Measurements from ENCODE around the gene P3H2. TPM values are rescaled to one million over a fixed set of nuclear protein-coding genes. Genes with fewer than 3 reads are reported as not detected.

Gene P3H2
- total RNA-seq, 1 experiment from 2014 or later, result 20.9 TPM

GRCh38 chr3:190077395-190078045 lies 43.2 kb downstream of the P3H2 start:
- no peak for TF ChIP-seq CTCF (conservative IDR thresholded peaks at IDR 0.05)
- Histone ChIP-seq H3K4me1 (replicated peaks; ENCODE audit: insufficient read depth) (peaks cover 27% of the 10 kb centered on the region), H3K36me3 (ENCODE audit: low read depth) (no peaks in the 10 kb centered on the region), H4K20me1 (ENCODE audit: insufficient read depth) (no peaks in the 10 kb centered on the region), H3K27me3 (ENCODE audit: insufficient read depth, low read depth) (no peaks in the 10 kb centered on the region), H3K27ac (0 out of 2 replicates have a peak overlapping the region, but pooled peaks have one; percentile 0), H3K79me2 (ENCODE audit: low read depth) (no peaks in the 10 kb centered on the region), H3K4me2 (peak overlapping the region; percentile 5; the same call in 1 of the 2 replicates), H2AFZ (no peak overlapping the region), H3K9me3 (ENCODE audit: insufficient read depth, low read depth) (no peaks in the 10 kb centered on the region), H3K4me3 (no peak overlapping the region), H3K9me2 (ENCODE audit: insufficient read depth) (no peaks in the 10 kb centered on the region), H3F3A (ENCODE audit: insufficient read depth, low read depth) (peaks cover 19% of the 10 kb centered on the region)
- BruUV-seq (replicated peaks), result no TSS peak
- ChIA-PET CTCF (no interaction called here), POLR2A (ENCODE audit: unreplicated experiment) (no interaction called here)
- no peak for DNase-seq
- intact Hi-C loops (cut with micrococcal nuclease; ENCODE audit: unreplicated experiment), result loop anchor here (2.0 to 5.0 kb wide), 3 partner anchors 23 to 40 kb away; no protein-coding TSS in a partner anchor

- CTCF ChIA-PET, result interaction anchor here (0.6 kb wide), 2 partner anchors 15 to 347 kb away, joined by 4 to 10 read pairs; no protein-coding TSS in a partner anchor
- Histone ChIP-seq H2AFZ (no peak overlapping the region), H3K36me3 (ENCODE audit: low read depth) (no peaks in the 10 kb centered on the region), H3K79me2 (ENCODE audit: low read depth) (no peaks in the 10 kb centered on the region), H3K9me2 (ENCODE audit: insufficient read depth) (no peaks in the 10 kb centered on the region), H3K27me3 (ENCODE audit: insufficient read depth, low read depth) (no peaks in the 10 kb centered on the region), H4K20me1 (ENCODE audit: insufficient read depth) (no peaks in the 10 kb centered on the region), H3K9me3 (ENCODE audit: insufficient read depth, low read depth) (no peaks in the 10 kb centered on the region), H3K27ac (peak overlapping the region; percentile 64), H3F3A (ENCODE audit: insufficient read depth, low read depth) (peaks cover 19% of the 10 kb centered on the region), H3K4me3 (no peak overlapping the region), H3K4me2 (peak overlapping the region; percentile 50), H3K4me1 (replicated peaks; ENCODE audit: insufficient read depth) (peaks cover 27% of the 10 kb centered on the region)
- peak; percentile 80 to 94 for DNase-seq
- intact Hi-C loops (cut with micrococcal nuclease; ENCODE audit: unreplicated experiment), result loop anchor here (2.0 to 5.0 kb wide), 3 partner anchors 22 to 40 kb away; no protein-coding TSS in a partner anchor
- POLR2A ChIA-PET (ENCODE audit: unreplicated experiment), result interaction anchor here (0.6 kb wide), 1 partner anchor 8 kb away, joined by 3 read pairs; no protein-coding TSS in a partner anchor
- BruUV-seq (replicated peaks), result no TSS peak
- TF ChIP-seq CTCF (conservative IDR thresholded peaks at IDR 0.05) (no peak), EZH2 (IDR thresholded peaks at IDR 0.05; ENCODE audit: low read depth) (no peak)
Observed at GRCh38 chr3:190076601-190077394, 43.9 kb downstream of the P3H2 start.

- H3K4me2 ChIP-seq, result peak overlapping the region; percentile 50
- H3K9me2 ChIP-seq (ENCODE audit: insufficient read depth), result no peaks in the 10 kb centered on the region
- ChIA-PET CTCF (interaction anchor here (0.6 kb wide), 2 partner anchors 16 to 348 kb away, joined by 4 to 10 read pairs; no protein-coding TSS in a partner anchor), POLR2A (ENCODE audit: unreplicated experiment) (interaction anchor here (0.6 kb wide), 1 partner anchor 8 kb away, joined by 3 read pairs; no protein-coding TSS in a partner anchor)
- no peak for TF ChIP-seq EZH2 (IDR thresholded peaks at IDR 0.05; ENCODE audit: low read depth)
- TF ChIP-seq CTCF (conservative IDR thresholded peaks at IDR 0.05), result no peak
- H3K36me3 ChIP-seq (ENCODE audit: low read depth), result no peaks in the 10 kb centered on the region
- H2AFZ ChIP-seq, result no peak overlapping the region
- H4K20me1 ChIP-seq (ENCODE audit: insufficient read depth), result no peaks in the 10 kb centered on the region
- H3K79me2 ChIP-seq (ENCODE audit: low read depth), result no peaks in the 10 kb centered on the region
- H3K4me3 ChIP-seq, result no peak overlapping the region
- peak overlapping the region; percentile 64 for H3K27ac ChIP-seq
- intact Hi-C loops (cut with micrococcal nuclease; ENCODE audit: unreplicated experiment), result loop anchor here (2.0 to 5.0 kb wide), 3 partner anchors 21 to 41 kb away; no protein-coding TSS in a partner anchor
- no peaks in the 10 kb centered on the region for H3K9me3 ChIP-seq (ENCODE audit: insufficient read depth, low read depth)
- BruUV-seq (replicated peaks), result no TSS peak
- DNase-seq, result no peak
- H3K4me1 ChIP-seq (replicated peaks; ENCODE audit: insufficient read depth), result peaks cover 27% of the 10 kb centered on the region
- no peaks in the 10 kb centered on the region for H3K27me3 ChIP-seq (ENCODE audit: insufficient read depth, low read depth)
- peaks cover 19% of the 10 kb centered on the region for H3F3A ChIP-seq (ENCODE audit: insufficient read depth, low read depth)
Observed at GRCh38 chr3:190076136-190076535, 44.6 kb downstream of the P3H2 start.
